Measurements from ENCODE around the gene ABHD2. TPM values are rescaled to one million over a fixed set of nuclear protein-coding genes. Genes with fewer than 3 reads are reported as not detected.
A peak's percentile ranks its signal among the peaks of the same experiment; 100 is the strongest.

The ABHD2 gene
- polyA plus RNA-seq, 2 donors: 3.8 to 6.0 TPM

- Histone ChIP-seq H3K9me3 (ENCODE audit: control insufficient read depth in 2 of 2, insufficient read depth in 1 of 2, low read depth in 1 of 2, low read length in 1 of 2) (no peaks in the 10 kb centered on the region), H3K27ac (ENCODE audit: low read depth in 2 of 2, low read length in 1 of 2) (peak overlapping the region in 1 of 2 donors; percentile 66), H3K4me3 (ENCODE audit: low read depth in 1 of 2, low read length in 2 of 2) (no peak overlapping the region), H3K27me3 (ENCODE audit: control insufficient read depth in 1 of 2, insufficient read depth in 2 of 2, low read length in 2 of 2) (no peaks in the 10 kb centered on the region), H3K4me1 (ENCODE audit: control insufficient read depth in 2 of 2, insufficient read depth in 2 of 2, low read length in 1 of 2) (peaks cover 0 to 6% of the 10 kb centered on the region in 2 donors), H3K36me3 (ENCODE audit: control insufficient read depth in 2 of 2, insufficient read depth in 2 of 2, low read length in 1 of 2) (peaks cover 0 to 6% of the 10 kb centered on the region in 2 donors)
- 33 to 42% methylated on average over 7 of the region's 7 CpGs for WGBS, 2 donors
Measured at GRCh38 chr15:89167267-89168176, 79.3 kb downstream of the ABHD2 start.

GRCh38 chr15:89168316-89168833, 80.1 kb downstream of the ABHD2 start:
- Histone ChIP-seq H3K9me3 (ENCODE audit: control insufficient read depth in 2 of 2, insufficient read depth in 1 of 2, low read depth in 1 of 2, low read length in 1 of 2) (no peaks in the 10 kb centered on the region), H3K27me3 (ENCODE audit: control insufficient read depth in 1 of 2, insufficient read depth in 2 of 2, low read length in 2 of 2) (no peaks in the 10 kb centered on the region), H3K4me1 (ENCODE audit: control insufficient read depth in 2 of 2, insufficient read depth in 2 of 2, low read length in 1 of 2) (peaks cover 0 to 6% of the 10 kb centered on the region in 2 donors), H3K36me3 (ENCODE audit: control insufficient read depth in 2 of 2, insufficient read depth in 2 of 2, low read length in 1 of 2) (peaks cover 0 to 6% of the 10 kb centered on the region in 2 donors), H3K4me3 (ENCODE audit: low read depth in 1 of 2, low read length in 2 of 2) (no peak overlapping the region), H3K27ac (ENCODE audit: low read depth in 2 of 2, low read length in 1 of 2) (peak overlapping the region; percentile 3 to 14)

- Histone ChIP-seq H3K36me3 (ENCODE audit: control insufficient read depth in 2 of 2, insufficient read depth in 2 of 2, low read length in 1 of 2) (peaks cover 0 to 2% of the 10 kb centered on the region in 2 donors), H3K27me3 (ENCODE audit: control insufficient read depth in 1 of 2, insufficient read depth in 2 of 2, low read length in 2 of 2) (no peaks in the 10 kb centered on the region), H3K27ac (ENCODE audit: low read depth in 2 of 2, low read length in 1 of 2) (no peak overlapping the region), H3K9me3 (ENCODE audit: control insufficient read depth in 2 of 2, insufficient read depth in 1 of 2, low read depth in 1 of 2, low read length in 1 of 2) (no peaks in the 10 kb centered on the region), H3K4me1 (ENCODE audit: control insufficient read depth in 2 of 2, insufficient read depth in 2 of 2, low read length in 1 of 2) (peaks cover 0 to 6% of the 10 kb centered on the region in 2 donors), H3K4me3 (ENCODE audit: low read depth in 1 of 2, low read length in 2 of 2) (no peak overlapping the region)
- 96 to 100% methylated on average over 3 of the region's 3 CpGs for WGBS, 2 donors
Measured at GRCh38 chr15:89170364-89170763, 82.1 kb downstream of the ABHD2 start.

GRCh38 chr15:89171136-89172072, 83.1 kb downstream of the ABHD2 start:
- Histone ChIP-seq H3K9me3 (ENCODE audit: control insufficient read depth in 2 of 2, insufficient read depth in 1 of 2, low read depth in 1 of 2, low read length in 1 of 2) (no peaks in the 10 kb centered on the region), H3K27me3 (ENCODE audit: control insufficient read depth in 1 of 2, insufficient read depth in 2 of 2, low read length in 2 of 2) (no peaks in the 10 kb centered on the region), H3K4me1 (ENCODE audit: control insufficient read depth in 2 of 2, insufficient read depth in 2 of 2, low read length in 1 of 2) (peaks cover 0 to 6% of the 10 kb centered on the region in 2 donors), H3K4me3 (ENCODE audit: low read depth in 1 of 2, low read length in 2 of 2) (no peak overlapping the region), H3K36me3 (ENCODE audit: control insufficient read depth in 2 of 2, insufficient read depth in 2 of 2, low read length in 1 of 2) (peaks cover 2 to 6% of the 10 kb centered on the region in 2 donors), H3K27ac (ENCODE audit: low read depth in 2 of 2, low read length in 1 of 2) (no peak overlapping the region)
- 69 to 70% methylated on average over 12 of the region's 12 CpGs for WGBS, 2 donors

- no peak overlapping the region for H3K27ac ChIP-seq (ENCODE audit: low read depth in 2 of 2, low read length in 1 of 2)
- H3K27me3 ChIP-seq (ENCODE audit: control insufficient read depth in 1 of 2, insufficient read depth in 2 of 2, low read length in 2 of 2): no peaks in the 10 kb centered on the region
- H3K9me3 ChIP-seq (ENCODE audit: control insufficient read depth in 2 of 2, insufficient read depth in 1 of 2, low read depth in 1 of 2, low read length in 1 of 2): no peaks in the 10 kb centered on the region
- WGBS, 2 donors: 83 to 90% methylated on average over 2 of the region's 2 CpGs
- no peak overlapping the region for H3K4me3 ChIP-seq (ENCODE audit: low read depth in 1 of 2, low read length in 2 of 2)
- peaks cover 2 to 11% of the 10 kb centered on the region in 2 donors for H3K36me3 ChIP-seq (ENCODE audit: control insufficient read depth in 2 of 2, insufficient read depth in 2 of 2, low read length in 1 of 2)
- H3K4me1 ChIP-seq (ENCODE audit: control insufficient read depth in 2 of 2, insufficient read depth in 2 of 2, low read length in 1 of 2): peaks cover 0 to 4% of the 10 kb centered on the region in 2 donors
Measured at GRCh38 chr15:89172921-89173320, 84.7 kb downstream of the ABHD2 start.

GRCh38 chr15:89174476-89174875, 86.2 kb downstream of the ABHD2 start:
- peaks cover 2 to 22% of the 10 kb centered on the region in 2 donors for H3K36me3 ChIP-seq (ENCODE audit: control insufficient read depth in 2 of 2, insufficient read depth in 2 of 2, low read length in 1 of 2)
- no peaks in the 10 kb centered on the region for H3K9me3 ChIP-seq (ENCODE audit: control insufficient read depth in 2 of 2, insufficient read depth in 1 of 2, low read depth in 1 of 2, low read length in 1 of 2)
- H3K27ac ChIP-seq (ENCODE audit: low read depth in 2 of 2, low read length in 1 of 2): no peak overlapping the region
- no peaks in the 10 kb centered on the region for H3K4me1 ChIP-seq (ENCODE audit: control insufficient read depth in 2 of 2, insufficient read depth in 2 of 2, low read length in 1 of 2)
- H3K4me3 ChIP-seq (ENCODE audit: low read depth in 1 of 2, low read length in 2 of 2): no peak overlapping the region
- H3K27me3 ChIP-seq (ENCODE audit: control insufficient read depth in 1 of 2, insufficient read depth in 2 of 2, low read length in 2 of 2): no peaks in the 10 kb centered on the region
- 34 to 41% methylated on average over 5 of the region's 5 CpGs for WGBS, 2 donors

- H3K36me3 ChIP-seq (ENCODE audit: control insufficient read depth in 2 of 2, insufficient read depth in 2 of 2, low read length in 1 of 2): peaks cover 2 to 22% of the 10 kb centered on the region in 2 donors
- WGBS, 2 donors: 82 to 86% methylated on average over 13 of the region's 13 CpGs
Measured at GRCh38 chr15:89175617-89176191, 87.4 kb downstream of the ABHD2 start.

GRCh38 chr15:89177116-89177515, 88.9 kb downstream of the ABHD2 start:
- Histone ChIP-seq H3K27ac (ENCODE audit: low read depth in 2 of 2, low read length in 1 of 2) (no peak overlapping the region), H3K27me3 (ENCODE audit: control insufficient read depth in 1 of 2, insufficient read depth in 2 of 2, low read length in 2 of 2) (no peaks in the 10 kb centered on the region), H3K4me3 (ENCODE audit: low read depth in 1 of 2, low read length in 2 of 2) (no peak overlapping the region), H3K4me1 (ENCODE audit: control insufficient read depth in 2 of 2, insufficient read depth in 2 of 2, low read length in 1 of 2) (no peaks in the 10 kb centered on the region), H3K36me3 (ENCODE audit: control insufficient read depth in 2 of 2, insufficient read depth in 2 of 2, low read length in 1 of 2) (peaks cover 2 to 20% of the 10 kb centered on the region in 2 donors), H3K9me3 (ENCODE audit: control insufficient read depth in 2 of 2, insufficient read depth in 1 of 2, low read depth in 1 of 2, low read length in 1 of 2) (no peaks in the 10 kb centered on the region)
- WGBS, 2 donors: 95% methylated on average over 12 of the region's 12 CpGs

More at GRCh38 chr15:89175617-89176191, 87.4 kb downstream of the ABHD2 start:
- H3K4me3 ChIP-seq (ENCODE audit: low read depth in 1 of 2, low read length in 2 of 2): no peak overlapping the region
- H3K4me1 ChIP-seq (ENCODE audit: control insufficient read depth in 2 of 2, insufficient read depth in 2 of 2, low read length in 1 of 2): no peaks in the 10 kb centered on the region
- no peak overlapping the region for H3K27ac ChIP-seq (ENCODE audit: low read depth in 2 of 2, low read length in 1 of 2)
- H3K9me3 ChIP-seq (ENCODE audit: control insufficient read depth in 2 of 2, insufficient read depth in 1 of 2, low read depth in 1 of 2, low read length in 1 of 2): no peaks in the 10 kb centered on the region
- H3K27me3 ChIP-seq (ENCODE audit: control insufficient read depth in 1 of 2, insufficient read depth in 2 of 2, low read length in 2 of 2): no peaks in the 10 kb centered on the region
